Activated CD4-positive, alpha-beta T cell treated with anti-CD3 and anti-CD28 coated beads for 36 hours (primary cell): ENCODE data around the gene COL20A1. TPM values are rescaled to one million over a fixed set of nuclear protein-coding genes. Genes with fewer than 3 reads are reported as not detected.

ENCODE experiments used
- ATAC-seq: fragments of 200-7000 bp; cut with Tn5 transposase; one replicate; pipeline ENCODE4 v1.10.0; 2021; ENCODE audit warnings: mild to moderate bottlenecking, moderate library complexity
- CTCF ChIA-PET: fragments of 350-600 bp; sonication (Branson Sonifier 250); formaldehyde crosslinking; loops from one replicate; lab custom pipeline; 2021; ENCODE audit warnings: antibody characterized with exemption; lab: Charles Lee
- POLR2A ChIA-PET: fragments of 350-600 bp; sonication (Branson Sonifier 250); formaldehyde crosslinking; loops from one replicate; lab custom pipeline; 2021; ENCODE audit warnings: antibody characterized with exemption, inconsistent platforms; lab: Charles Lee
- DNase-seq: peaks from one replicate; pipeline ENCODE4 v3.0.0-alpha.2; 2020
- H3K27ac Mint-ChIP-seq: one replicate; pipeline ENCODE4 v1.8.0; 2021; ENCODE audit warnings: mixed read lengths
- H3K27me3 Mint-ChIP-seq: one replicate; pipeline ENCODE4 v1.8.0; 2021; ENCODE audit warnings: mixed read lengths
- H3K36me3 Mint-ChIP-seq: one replicate; pipeline ENCODE4 v1.8.0; 2021; ENCODE audit warnings: low read depth, mixed read lengths
- H3K4me1 Mint-ChIP-seq: one replicate; pipeline ENCODE4 v1.8.0; 2021; ENCODE audit warnings: mixed read lengths
- H3K4me3 Mint-ChIP-seq: one replicate; pipeline ENCODE4 v1.8.0; 2021; ENCODE audit warnings: mild to moderate bottlenecking, moderate library complexity, mixed read lengths
- H3K9me3 Mint-ChIP-seq: one replicate; pipeline ENCODE4 v1.8.0; 2021; ENCODE audit warnings: low read depth, mixed read lengths
- intact Hi-C, 2 experiments: fragments of 100-400 bp; cut with DNase I in 1 of 2; cut with micrococcal nuclease in 1 of 2; formaldehyde crosslinking; loops; one replicate each; pipeline versions ENCODE4 v1.14.2 to v1.15.1; 2022 to 2024; cut with DNase I, micrococcal nuclease
- total RNA-seq, 2 experiments: library from RNA; stranded (reverse); gene quantifications; one replicate each; pipeline ENCODE4 v1.2.3, GENCODE V29; 2021

The COL20A1 gene
- total RNA-seq, 2 experiments from 2014 or later = 0.04 to 0.09 TPM

GRCh38 chr20:63350597-63351325, 57.8 kb downstream of the COL20A1 start:
- Mint-ChIP-seq H3K36me3 (no peaks in the 10 kb centered on the region), H3K4me3 (no peak overlapping the region), H3K27me3 (no peaks in the 10 kb centered on the region), H3K9me3 (peaks cover 3% of the 10 kb centered on the region), H3K4me1 (no peaks in the 10 kb centered on the region), H3K27ac (no peak overlapping the region)
- ATAC-seq = no peak
- CTCF ChIA-PET = no interaction called here
- intact Hi-C loops = no loop called here
- POLR2A ChIA-PET = no interaction called here
- no peak for DNase-seq

- no peak overlapping the region for H3K27ac Mint-ChIP-seq
- DNase-seq (no peak), ATAC-seq (no peak)
- ChIA-PET CTCF (interaction anchor here (0.5 kb wide), 1 partner anchor 379 kb away, joined by 3 read pairs; no protein-coding TSS in a partner anchor), POLR2A (no interaction called here)
- H3K27me3 Mint-ChIP-seq = no peaks in the 10 kb centered on the region
- intact Hi-C loops = no loop called here
- peaks cover 3% of the 10 kb centered on the region for H3K9me3 Mint-ChIP-seq
- H3K36me3 Mint-ChIP-seq = no peaks in the 10 kb centered on the region
- no peak overlapping the region for H3K4me3 Mint-ChIP-seq
- no peaks in the 10 kb centered on the region for H3K4me1 Mint-ChIP-seq
These were observed 58.3 kb downstream of the COL20A1 start for GRCh38 chr20:63351326-63351700.

GRCh38 chr20:63351811-63352591, 59.0 kb downstream of the COL20A1 start:
- Mint-ChIP-seq H3K27me3 (peaks cover 2% of the 10 kb centered on the region), H3K9me3 (peaks cover 3% of the 10 kb centered on the region), H3K4me3 (no peak overlapping the region), H3K27ac (no peak overlapping the region), H3K4me1 (no peaks in the 10 kb centered on the region), H3K36me3 (no peaks in the 10 kb centered on the region)
- ChIA-PET CTCF (interaction anchor here (0.5 kb wide), 1 partner anchor 380 kb away, joined by 3 read pairs; no protein-coding TSS in a partner anchor), POLR2A (no interaction called here)
- ATAC-seq (no peak), DNase-seq (no peak)
- intact Hi-C loops = no loop called here

GRCh38 chr20:63352811-63353221, 59.8 kb downstream of the COL20A1 start:
- H3K4me3 Mint-ChIP-seq = no peak overlapping the region
- no peaks in the 10 kb centered on the region for H3K4me1 Mint-ChIP-seq
- H3K9me3 Mint-ChIP-seq = peaks cover 3% of the 10 kb centered on the region
- ChIA-PET CTCF (no interaction called here), POLR2A (no interaction called here)
- ATAC-seq = no peak
- H3K27me3 Mint-ChIP-seq = peaks cover 2% of the 10 kb centered on the region
- H3K27ac Mint-ChIP-seq = no peak overlapping the region
- intact Hi-C loops = no loop called here
- H3K36me3 Mint-ChIP-seq = no peaks in the 10 kb centered on the region
- no peak for DNase-seq

- intact Hi-C loops = no loop called here
- ChIA-PET CTCF (interaction anchor here (0.6 kb wide), 1 partner anchor 175 kb away, joined by 3 read pairs; no protein-coding TSS in a partner anchor), POLR2A (no interaction called here)
- peaks cover 3% of the 10 kb centered on the region for H3K9me3 Mint-ChIP-seq
- DNase-seq (no peak), ATAC-seq (no peak)
- no peaks in the 10 kb centered on the region for H3K36me3 Mint-ChIP-seq
- H3K4me1 Mint-ChIP-seq = no peaks in the 10 kb centered on the region
- H3K27ac Mint-ChIP-seq = no peak overlapping the region
- peaks cover 7% of the 10 kb centered on the region for H3K27me3 Mint-ChIP-seq
- H3K4me3 Mint-ChIP-seq = no peak overlapping the region
These were observed 61.8 kb downstream of the COL20A1 start for GRCh38 chr20:63354636-63355350.

GRCh38 chr20:63355781-63356295, 62.9 kb downstream of the COL20A1 start:
- H3K27me3 Mint-ChIP-seq = peaks cover 11% of the 10 kb centered on the region

GRCh38 chr20:63356511-63356910, 63.5 kb downstream of the COL20A1 start:
- Mint-ChIP-seq H3K27me3 (peaks cover 11% of the 10 kb centered on the region), H3K9me3 (no peaks in the 10 kb centered on the region), H3K27ac (no peak overlapping the region), H3K4me1 (no peaks in the 10 kb centered on the region), H3K4me3 (no peak overlapping the region), H3K36me3 (no peaks in the 10 kb centered on the region)
- no peak for DNase-seq
- no peak for ATAC-seq
- CTCF ChIA-PET = no interaction called here
- POLR2A ChIA-PET = no interaction called here
- intact Hi-C loops = no loop called here

More at GRCh38 chr20:63355781-63356295, 62.9 kb downstream of the COL20A1 start:
- ATAC-seq = no peak
- no peaks in the 10 kb centered on the region for H3K4me1 Mint-ChIP-seq
- no peaks in the 10 kb centered on the region for H3K36me3 Mint-ChIP-seq
- peaks cover 3% of the 10 kb centered on the region for H3K9me3 Mint-ChIP-seq
- H3K4me3 Mint-ChIP-seq = no peak overlapping the region
- CTCF ChIA-PET = no interaction called here
- H3K27ac Mint-ChIP-seq = no peak overlapping the region
- POLR2A ChIA-PET = no interaction called here
- intact Hi-C loops = no loop called here
- no peak for DNase-seq

- H3K9me3 Mint-ChIP-seq = no peaks in the 10 kb centered on the region
- ChIA-PET CTCF (interaction anchor here (1.3 kb wide), 1 partner anchor 47 kb away, joined by 5 read pairs; no protein-coding TSS in a partner anchor), POLR2A (no interaction called here)
- no peak for DNase-seq
- intact Hi-C loops = no loop called here
- no peak for ATAC-seq
- H3K4me3 Mint-ChIP-seq = no peak overlapping the region
- H3K27ac Mint-ChIP-seq = no peak overlapping the region
- H3K36me3 Mint-ChIP-seq = no peaks in the 10 kb centered on the region
- peaks cover 11% of the 10 kb centered on the region for H3K27me3 Mint-ChIP-seq
- H3K4me1 Mint-ChIP-seq = no peaks in the 10 kb centered on the region
These were observed 64.2 kb downstream of the COL20A1 start for GRCh38 chr20:63356931-63357879.

GRCh38 chr20:63357921-63358905, 65.2 kb downstream of the COL20A1 start:
- ATAC-seq (no peak), DNase-seq (no peak)
- intact Hi-C loops = no loop called here
- Mint-ChIP-seq H3K36me3 (no peaks in the 10 kb centered on the region), H3K4me3 (no peak overlapping the region), H3K4me1 (no peaks in the 10 kb centered on the region), H3K27ac (no peak overlapping the region), H3K9me3 (no peaks in the 10 kb centered on the region), H3K27me3 (peaks cover 19% of the 10 kb centered on the region)
- ChIA-PET CTCF (interaction anchor here (0.6 to 1.3 kb wide), 3 partner anchors 48 to 613 kb away, joined by 3 to 5 read pairs (median 3); no protein-coding TSS in a partner anchor), POLR2A (no interaction called here)
